Esophagus muscularis mucosa (tissue), 4 donors: Measurements from ENCODE around the gene CIITA.

Source experiments
- EP300 ChIP-seq: sonication (generic); formaldehyde crosslinking; IDR thresholded peaks from one replicate; pipeline ENCODE4 v1.6.1; 2017; ENCODE audit warnings: antibody characterized with exemption
- POLR2A ChIP-seq: fragments of 450-650 bp; IDR thresholded peaks from one replicate; pipeline ENCODE4 v1.6.1; 2017; ENCODE audit warnings: antibody characterized with exemption, moderate library complexity, mild to moderate bottlenecking, low read depth
- TF ChIP-seq, protein P1 (sequence below), 3 experiments: fragments of 200-600 bp in 2 of 3; fragments of 450-650 bp in 1 of 3; sonication (generic) in 2 of 3; IDR thresholded peaks; one replicate each; pipeline ENCODE4 v1.5.1; 2017 to 2019; ENCODE audit warnings: antibody characterized with exemption in 3 of 3, mild to moderate bottlenecking in 2 of 3, moderate library complexity in 1 of 3

GRCh38 chr16:10839279-10839666, 37.7 kb upstream of the CIITA start:
- TF ChIP-seq, protein P1, sequence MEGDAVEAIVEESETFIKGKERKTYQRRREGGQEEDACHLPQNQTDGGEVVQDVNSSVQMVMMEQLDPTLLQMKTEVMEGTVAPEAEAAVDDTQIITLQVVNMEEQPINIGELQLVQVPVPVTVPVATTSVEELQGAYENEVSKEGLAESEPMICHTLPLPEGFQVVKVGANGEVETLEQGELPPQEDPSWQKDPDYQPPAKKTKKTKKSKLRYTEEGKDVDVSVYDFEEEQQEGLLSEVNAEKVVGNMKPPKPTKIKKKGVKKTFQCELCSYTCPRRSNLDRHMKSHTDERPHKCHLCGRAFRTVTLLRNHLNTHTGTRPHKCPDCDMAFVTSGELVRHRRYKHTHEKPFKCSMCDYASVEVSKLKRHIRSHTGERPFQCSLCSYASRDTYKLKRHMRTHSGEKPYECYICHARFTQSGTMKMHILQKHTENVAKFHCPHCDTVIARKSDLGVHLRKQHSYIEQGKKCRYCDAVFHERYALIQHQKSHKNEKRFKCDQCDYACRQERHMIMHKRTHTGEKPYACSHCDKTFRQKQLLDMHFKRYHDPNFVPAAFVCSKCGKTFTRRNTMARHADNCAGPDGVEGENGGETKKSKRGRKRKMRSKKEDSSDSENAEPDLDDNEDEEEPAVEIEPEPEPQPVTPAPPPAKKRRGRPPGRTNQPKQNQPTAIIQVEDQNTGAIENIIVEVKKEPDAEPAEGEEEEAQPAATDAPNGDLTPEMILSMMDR (IDR thresholded peaks at IDR 0.05) = no peak
- TF ChIP-seq POLR2A (no peak), EP300 (no peak)
